Measurements from ENCODE around the gene ZBTB20.

ZBTB20 gene

GRCh38 chr3:115084686-115085085 lies 62.4 kb downstream of the ZBTB20 start:
- no peak for DNase-seq (ENCODE audit: low read depth in 1 of 2, low spot score in 1 of 2)
- TF ChIP-seq GABPA (IDR thresholded peaks at IDR 0.05; ENCODE audit: low read depth) (no peak), POLR2AphosphoS5 (IDR thresholded peaks at IDR 0.05; ENCODE audit: low read depth) (no peak), REST (IDR thresholded peaks at IDR 0.05; ENCODE audit: insufficient replicate concordance, low read depth) (no peak), SPI1 (IDR thresholded peaks at IDR 0.05; ENCODE audit: borderline replicate concordance, low read depth) (no peak)
- Histone ChIP-seq H3K27me3 (ENCODE audit: insufficient read depth, poor library complexity, severe bottlenecking) (no peaks in the 10 kb centered on the region), H3K27ac (replicated peaks) (no peak overlapping the region), H3K4me3 (replicated peaks; ENCODE audit: insufficient read depth, low read length) (no peak overlapping the region)

GRCh38 chr3:115082260-115082659 lies 64.8 kb downstream of the ZBTB20 start:
- Histone ChIP-seq H3K4me3 (replicated peaks; ENCODE audit: insufficient read depth, low read length) (no peak overlapping the region), H3K27me3 (ENCODE audit: insufficient read depth, poor library complexity, severe bottlenecking) (no peaks in the 10 kb centered on the region), H3K27ac (replicated peaks) (no peak overlapping the region)
- TF ChIP-seq SPI1 (IDR thresholded peaks at IDR 0.05; ENCODE audit: borderline replicate concordance, low read depth) (no peak), CTCF (IDR thresholded peaks at IDR 0.05; ENCODE audit: insufficient read depth, low read length) (no peak), GABPA (IDR thresholded peaks at IDR 0.05; ENCODE audit: low read depth) (no peak), REST (IDR thresholded peaks at IDR 0.05; ENCODE audit: insufficient replicate concordance, low read depth) (no peak), POLR2AphosphoS5 (IDR thresholded peaks at IDR 0.05; ENCODE audit: low read depth) (no peak)
- DNase-seq (ENCODE audit: low read depth in 1 of 2, low spot score in 1 of 2), result no peak

DNA sequence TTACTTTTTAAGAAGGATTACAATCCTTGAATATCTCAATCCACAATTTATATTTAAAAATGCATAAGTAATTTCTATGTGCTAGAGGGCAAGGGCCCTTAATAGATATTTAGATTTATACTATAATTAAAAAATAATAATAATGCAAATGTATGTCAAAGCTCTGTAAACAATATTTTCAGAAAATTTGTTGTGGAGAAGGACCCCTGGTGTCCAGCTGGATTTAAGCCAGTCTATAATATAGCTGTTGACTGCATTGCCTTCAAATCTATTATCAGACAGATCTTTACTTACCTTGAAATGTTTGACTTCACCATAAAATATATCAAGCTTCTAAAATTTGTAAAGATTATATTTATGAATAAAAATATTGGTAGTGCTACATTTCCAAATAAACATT lies 65.6 kb downstream of the ZBTB20 start:
- DNase-seq (ENCODE audit: low read depth in 1 of 2, low spot score in 1 of 2), result no peak
- TF ChIP-seq GABPA (IDR thresholded peaks at IDR 0.05; ENCODE audit: low read depth), result no peak
- Histone ChIP-seq H3K27me3 (ENCODE audit: insufficient read depth, poor library complexity, severe bottlenecking) (no peaks in the 10 kb centered on the region), H3K4me3 (replicated peaks; ENCODE audit: insufficient read depth, low read length) (no peak overlapping the region), H3K27ac (replicated peaks) (no peak overlapping the region)

- Histone ChIP-seq H3K27me3 (ENCODE audit: insufficient read depth, poor library complexity, severe bottlenecking) (no peaks in the 10 kb centered on the region), H3K27ac (replicated peaks) (no peak overlapping the region), H3K4me3 (replicated peaks; ENCODE audit: insufficient read depth, low read length) (no peak overlapping the region)
- DNase-seq (ENCODE audit: low read depth in 1 of 2, low spot score in 1 of 2), result no peak
- no peak for TF ChIP-seq GABPA (IDR thresholded peaks at IDR 0.05; ENCODE audit: low read depth)
- TF ChIP-seq SPI1 (IDR thresholded peaks at IDR 0.05; ENCODE audit: borderline replicate concordance, low read depth), result no peak
- TF ChIP-seq REST (IDR thresholded peaks at IDR 0.05; ENCODE audit: insufficient replicate concordance, low read depth), result no peak
- no peak for TF ChIP-seq POLR2AphosphoS5 (IDR thresholded peaks at IDR 0.05; ENCODE audit: low read depth)
- no peak for TF ChIP-seq CTCF (IDR thresholded peaks at IDR 0.05; ENCODE audit: insufficient read depth, low read length)
These were observed 69.4 kb downstream of the ZBTB20 start for GRCh38 chr3:115077501-115078250.
